ENCODE measurements around the gene TP53BP1.
"Not testable (repeated sequence)": the region's sequence is repeated elsewhere in the genome, so short reads cannot be mapped to it uniquely, and the experiment has no call there.

TP53BP1 gene

GRCh38 chr15:43492673-43493601, at the start of gene TP53BP1:
Gene TP53BP1, minus strand, starts transcription at chr15:43493156. Its CDS starts 113 bp downstream, at chr15:43493043.
- DNase-seq, result peak; percentile 81

- no peak for DNase-seq
These were observed 48.8 kb upstream of the TP53BP1 start for GRCh38 chr15:43541785-43542184.

GRCh38 chr15:43538091-43538490, 45.1 kb upstream of the TP53BP1 start:
- no peak for DNase-seq

GRCh38 chr15:43534897-43535296, 41.9 kb upstream of the TP53BP1 start:
- DNase-seq, result no peak

GRCh38 chr15:43532826-43533225, 39.9 kb upstream of the TP53BP1 start:
- DNase-seq, result not testable (repeated sequence)

- DNase-seq, result no peak
These were observed 38.2 kb upstream of the TP53BP1 start for GRCh38 chr15:43531018-43531670.

- DNase-seq, result no peak
These were observed 36.8 kb upstream of the TP53BP1 start for GRCh38 chr15:43529587-43530345.

GRCh38 chr15:43529141-43529540, 36.2 kb upstream of the TP53BP1 start:
- DNase-seq, result no peak

GRCh38 chr15:43528542-43529007, 35.6 kb upstream of the TP53BP1 start:
- no peak for DNase-seq

- no peak for DNase-seq
These were observed 35.0 kb upstream of the TP53BP1 start for GRCh38 chr15:43527802-43528541.

- no peak for DNase-seq
These were observed 34.3 kb upstream of the TP53BP1 start for GRCh38 chr15:43527016-43527801.

GRCh38 chr15:43526261-43526930, 33.4 kb upstream of the TP53BP1 start:
- no peak for DNase-seq

GRCh38 chr15:43525131-43525530, 32.2 kb upstream of the TP53BP1 start:
- DNase-seq, result no peak

- no peak for DNase-seq
These were observed 31.4 kb upstream of the TP53BP1 start for GRCh38 chr15:43524254-43524845.

- no peak for DNase-seq
These were observed 30.7 kb upstream of the TP53BP1 start for GRCh38 chr15:43523646-43524045.

GRCh38 chr15:43522247-43522646, 29.3 kb upstream of the TP53BP1 start:
- no peak for DNase-seq

GRCh38 chr15:43521419-43521818, 28.5 kb upstream of the TP53BP1 start:
- DNase-seq, result no peak

- DNase-seq, result no peak
These were observed 27.2 kb upstream of the TP53BP1 start for GRCh38 chr15:43520138-43520537.

GRCh38 chr15:43519196-43519595, 26.2 kb upstream of the TP53BP1 start:
- DNase-seq, result no peak

- DNase-seq, result peak; percentile 42
These were observed 25.3 kb upstream of the TP53BP1 start for GRCh38 chr15:43518197-43518761.

Data from NCI-H1092 (cell line).